Endothelial cell of umbilical vein (primary cell): ENCODE results near the gene SRP68. TPM values are rescaled to one million over a fixed set of nuclear protein-coding genes. Genes with fewer than 3 reads are reported as not detected.

ENCODE experiments used
- BruUV-seq: library from RNA; stranded (reverse); fragments of 400-500 nt; replicated peaks from 2 replicates; lab custom pipeline; 2021; lab: Mats Ljungman, UMichigan
- CTCF ChIA-PET: fragments of 300-600, 350-600 bp; sonication (Branson Sonifier 250); formaldehyde crosslinking; loops from one replicate; lab custom pipeline; 2021; ENCODE audit warnings: antibody characterized with exemption, inconsistent platforms; lab: Charles Lee
- POLR2A ChIA-PET: fragments of 300-600, 350-600 bp; sonication (Branson Sonifier 250); formaldehyde crosslinking; loops from one replicate; lab custom pipeline; 2021; ENCODE audit warnings: antibody characterized with exemption, inconsistent platforms; lab: Charles Lee
- DNase-seq: peaks from one replicate; pipeline ENCODE4 v3.0.0-alpha.2; 2011; ENCODE audit warnings: low read depth, low spot score
- FAIRE-seq: peaks from 2 replicates; lab custom pipeline; 2011; peaks lifted over from hg19 to GRCh38; lab: Jason Lieb, UNC
- H2AFZ ChIP-seq: 2 replicates; pipeline ENCODE4 v1.6.0; 2012; ENCODE audit warnings: low read depth, low read length, control low read depth, inconsistent platforms
- H3K27ac ChIP-seq: 2 replicates; pipeline ENCODE4 v1.5.1; 2011; ENCODE audit warnings: low read depth, mild to moderate bottlenecking, control low read depth, low read length, moderate library complexity; ENCODE audit not compliant: insufficient read depth
- H3K27me3 ChIP-seq, 2 experiments: 2 replicates each; pipeline versions ENCODE4 v1.6.0 to v1.6.1; 2011; ENCODE audit warnings: low read length in 2 of 2, mixed read lengths in 1 of 2; ENCODE audit not compliant: control insufficient read depth in 2 of 2, insufficient read depth in 2 of 2
- H3K36me3 ChIP-seq, 2 experiments: 2 replicates in 1 of 2; 3 replicates in 1 of 2; pipeline ENCODE4 v1.5.1; 2011; ENCODE audit warnings: low read length in 2 of 2, mild to moderate bottlenecking in 1 of 2, moderate library complexity in 1 of 2; ENCODE audit not compliant: control insufficient read depth in 2 of 2, insufficient read depth in 2 of 2; ENCODE audit errors: extremely low read depth in 1 of 2
- H3K4me1 ChIP-seq: 3 replicates; pipeline ENCODE4 v1.5.1; 2011; ENCODE audit warnings: mild to moderate bottlenecking, low read length; ENCODE audit not compliant: control insufficient read depth, insufficient read depth; ENCODE audit errors: extremely low read depth
- H3K4me2 ChIP-seq: 2 replicates; pipeline ENCODE4 v1.6.1; 2011; ENCODE audit warnings: low read length, control low read depth, mixed read lengths; ENCODE audit not compliant: insufficient read depth
- H3K4me3 ChIP-seq, 3 experiments: fragments of 200-600 bp in 1 of 3; sonication (generic), shearing (Covaris generic) in 1 of 3; replicated peaks in 1 of 3; 2 replicates each; pipeline ENCODE4 v1.5.1; 2011 to 2016; ENCODE audit warnings: control low read depth in 3 of 3, low read length in 3 of 3, mild to moderate bottlenecking in 2 of 3, inconsistent platforms in 1 of 3, low read depth in 1 of 3, moderate library complexity in 1 of 3; ENCODE audit not compliant: insufficient read depth in 1 of 3
- H3K79me2 ChIP-seq: 2 replicates; pipeline ENCODE4 v1.6.0; 2012; ENCODE audit warnings: low read length, inconsistent platforms; ENCODE audit not compliant: control insufficient read depth, insufficient read depth
- H3K9ac ChIP-seq: replicated peaks from 2 replicates; pipeline ENCODE3; 2011; ENCODE audit warnings: low read length, control low read depth; ENCODE audit not compliant: insufficient read depth; ENCODE audit errors: extremely low read depth
- H3K9me1 ChIP-seq: replicated peaks from 3 replicates; pipeline ENCODE4 v1.6.0; 2011; ENCODE audit warnings: mild to moderate bottlenecking, low read length; ENCODE audit not compliant: control insufficient read depth, insufficient read depth; ENCODE audit errors: extremely low read depth
- H3K9me3 ChIP-seq: replicated peaks from 2 replicates; pipeline ENCODE4 v1.5.1; 2012; ENCODE audit warnings: low read length, inconsistent platforms; ENCODE audit not compliant: control insufficient read depth, insufficient read depth
- H4K20me1 ChIP-seq: replicated peaks from 2 replicates; pipeline ENCODE3; 2011; ENCODE audit warnings: mild to moderate bottlenecking, low read length; ENCODE audit not compliant: control insufficient read depth, insufficient read depth; ENCODE audit errors: extremely low read depth
- EZH2 ChIP-seq: IDR thresholded peaks from 2 replicates; pipeline ENCODE4 v1.6.1; 2012; ENCODE audit warnings: borderline replicate concordance, low read depth, mild to moderate bottlenecking, moderate library complexity, low read length, inconsistent platforms; ENCODE audit not compliant: severe bottlenecking
- FOS ChIP-seq: IDR thresholded peaks from 2 replicates; pipeline ENCODE4 v1.6.1; 2011; ENCODE audit warnings: mild to moderate bottlenecking, low read length, moderate library complexity, borderline replicate concordance; ENCODE audit not compliant: insufficient read depth
- GATA2 ChIP-seq: IDR thresholded peaks from 2 replicates; pipeline ENCODE4 v1.7.0; 2011; ENCODE audit warnings: low read depth, mild to moderate bottlenecking, moderate library complexity, mixed read lengths, low read length; ENCODE audit not compliant: insufficient read length, insufficient read depth
- JUN ChIP-seq: IDR thresholded peaks from 2 replicates; pipeline ENCODE4 v1.6.1; 2011; ENCODE audit warnings: borderline replicate concordance, low read depth; ENCODE audit not compliant: insufficient read length, insufficient read depth
- MYC ChIP-seq: IDR thresholded peaks from one replicate; pipeline ENCODE4 v1.6.1; 2011; ENCODE audit warnings: mild to moderate bottlenecking, low read depth, low read length
- POLR2A ChIP-seq: IDR thresholded peaks from 2 replicates; pipeline ENCODE4 v1.6.1; 2012; ENCODE audit warnings: low read depth, mild to moderate bottlenecking, control low read depth, low read length
- POLR2AphosphoS5 ChIP-seq: IDR thresholded peaks from 2 replicates; pipeline ENCODE4 v1.6.1; 2012; ENCODE audit warnings: low read depth, mild to moderate bottlenecking, control low read depth, low read length, moderate library complexity; ENCODE audit not compliant: insufficient read depth
- dilution Hi-C: fragments of 300-500 bp; cut with MboI; formaldehyde crosslinking; loops from one replicate; pipeline ENCODE4 v1.15.0; 2019; ENCODE audit warnings: low sequenced_read_pairs; ENCODE audit not compliant: extremely low pct_ligation_motif_present
- intact Hi-C: fragments of 100-400 bp; cut with micrococcal nuclease; formaldehyde crosslinking; loops from one replicate; pipeline ENCODE4 v1.10.0; 2022
- polyA plus RNA-seq, 4 experiments: library from polyadenylated mRNA; depleted of rRNA in 3 of 4; stranded (reverse) in 3 of 4; unstranded in 1 of 4; fragments of >200 nt; gene quantifications; 2 replicates each; pipeline versions ENCODE4 v1.2.1 to v1.2.3, GENCODE V29; 2011 to 2012; ENCODE audit warnings: missing spikeins in 1 of 4
- total RNA-seq: library from RNA; stranded (reverse); gene quantifications from 2 replicates; pipeline ENCODE4 v1.2.3, GENCODE V29; 2021
- TF ChIP-seq, protein P1 (sequence below): IDR thresholded peaks from 2 replicates; pipeline ENCODE4 v1.6.1; 2011; ENCODE audit not compliant: insufficient read depth, insufficient read length
- TF ChIP-seq, protein P2 (sequence below), 2 donors: IDR thresholded peaks; 1 replicate in 1 of 2; 2 replicates in 1 of 2; pipeline ENCODE4 v1.5.1; 2011; ENCODE audit warnings: low read length in 2 of 2, mild to moderate bottlenecking in 2 of 2, moderate library complexity in 2 of 2, control low read depth in 1 of 2, inconsistent platforms in 1 of 2, low read depth in 1 of 2; ENCODE audit not compliant: insufficient read depth in 1 of 2; ENCODE audit errors: extremely low read depth in 1 of 2

The SRP68 gene
- total and polyA plus RNA-seq, 2 donors (not counting 3 experiments of a cell fraction or from before 2014, with no cell fraction given), result 64.6 to 81.7 TPM

DNA sequence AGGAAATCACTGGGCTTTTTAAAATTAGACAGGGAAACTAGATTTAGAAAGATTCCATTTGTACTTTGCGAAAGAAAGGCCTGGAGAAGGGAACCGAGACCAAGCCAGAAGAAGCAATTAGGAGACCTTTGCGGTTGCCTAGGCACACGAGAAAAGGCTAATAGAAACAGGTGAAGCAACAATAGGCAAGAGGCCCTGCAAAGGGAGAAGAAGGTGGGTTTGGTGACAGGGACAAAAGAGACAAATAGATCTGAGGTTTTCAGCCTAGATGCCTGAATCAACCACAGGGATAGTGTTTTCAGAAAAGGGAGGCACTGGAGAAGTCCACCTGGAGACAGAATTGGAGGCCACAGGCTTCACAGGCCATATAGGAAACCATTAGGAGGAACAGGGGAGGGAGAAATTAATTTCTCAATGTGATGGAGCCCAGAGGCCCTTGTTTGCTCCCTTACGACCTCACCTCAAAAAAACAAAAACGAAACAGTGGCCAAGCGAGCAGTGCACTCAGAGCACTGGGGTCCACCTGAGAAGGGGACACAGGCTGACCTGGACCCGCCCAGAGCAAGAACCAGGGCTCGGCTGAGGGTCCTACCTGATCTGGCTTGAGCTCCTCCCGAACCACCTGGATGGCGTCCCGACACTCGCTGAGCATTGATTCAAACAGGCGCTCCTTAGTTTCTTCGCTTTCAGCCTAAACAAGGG, 22.3 kb downstream of the SRP68 start:
- no peaks in the 10 kb centered on the region for H4K20me1 ChIP-seq
- no peak overlapping the region for H3K9ac ChIP-seq
- peaks cover 18% of the 10 kb centered on the region for H3K4me1 ChIP-seq
- peaks cover 20% of the 10 kb centered on the region for H3K79me2 ChIP-seq
- H3K9me3 ChIP-seq, result no peaks in the 10 kb centered on the region
- ChIA-PET POLR2A (no interaction called here), CTCF (interaction anchor here (1.1 to 1.7 kb wide), 4 partner anchors 13 to 36 kb away, joined by 3 to 4 read pairs (median 3); no protein-coding TSS in a partner anchor)
- no peaks in the 10 kb centered on the region for H3K27me3 ChIP-seq
- FAIRE-seq, result no peak
- no peaks in the 10 kb centered on the region for H3K9me1 ChIP-seq
- no peak overlapping the region for H3K4me2 ChIP-seq
- intact Hi-C loops, result no loop called here
- TF ChIP-seq FOS, result no peak
- TF ChIP-seq JUN, result no peak
- TF ChIP-seq EZH2, result no peak
- TF ChIP-seq, protein P1, sequence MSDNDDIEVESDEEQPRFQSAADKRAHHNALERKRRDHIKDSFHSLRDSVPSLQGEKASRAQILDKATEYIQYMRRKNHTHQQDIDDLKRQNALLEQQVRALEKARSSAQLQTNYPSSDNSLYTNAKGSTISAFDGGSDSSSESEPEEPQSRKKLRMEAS, result no peak
- TF ChIP-seq, protein P2, sequence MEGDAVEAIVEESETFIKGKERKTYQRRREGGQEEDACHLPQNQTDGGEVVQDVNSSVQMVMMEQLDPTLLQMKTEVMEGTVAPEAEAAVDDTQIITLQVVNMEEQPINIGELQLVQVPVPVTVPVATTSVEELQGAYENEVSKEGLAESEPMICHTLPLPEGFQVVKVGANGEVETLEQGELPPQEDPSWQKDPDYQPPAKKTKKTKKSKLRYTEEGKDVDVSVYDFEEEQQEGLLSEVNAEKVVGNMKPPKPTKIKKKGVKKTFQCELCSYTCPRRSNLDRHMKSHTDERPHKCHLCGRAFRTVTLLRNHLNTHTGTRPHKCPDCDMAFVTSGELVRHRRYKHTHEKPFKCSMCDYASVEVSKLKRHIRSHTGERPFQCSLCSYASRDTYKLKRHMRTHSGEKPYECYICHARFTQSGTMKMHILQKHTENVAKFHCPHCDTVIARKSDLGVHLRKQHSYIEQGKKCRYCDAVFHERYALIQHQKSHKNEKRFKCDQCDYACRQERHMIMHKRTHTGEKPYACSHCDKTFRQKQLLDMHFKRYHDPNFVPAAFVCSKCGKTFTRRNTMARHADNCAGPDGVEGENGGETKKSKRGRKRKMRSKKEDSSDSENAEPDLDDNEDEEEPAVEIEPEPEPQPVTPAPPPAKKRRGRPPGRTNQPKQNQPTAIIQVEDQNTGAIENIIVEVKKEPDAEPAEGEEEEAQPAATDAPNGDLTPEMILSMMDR (IDR thresholded peaks at IDR 0.05; ENCODE audit: extremely low read depth in 1 of 2, insufficient read depth in 1 of 2, low read depth in 1 of 2, low read length in 2 of 2), result no peak
- TF ChIP-seq POLR2A, result no peak
- TF ChIP-seq POLR2AphosphoS5, result no peak
- TF ChIP-seq GATA2, result no peak
- TF ChIP-seq MYC, result no peak
- dilution Hi-C loops, result no loop called here
- no peak overlapping the region for H2AFZ ChIP-seq
- BruUV-seq, result no TSS peak
- peaks cover 16 to 34% of the 10 kb centered on the region in 2 experiments for H3K36me3 ChIP-seq
- no peak overlapping the region for H3K27ac ChIP-seq
- no peak overlapping the region for H3K4me3 ChIP-seq
- DNase-seq, result no peak
